Suprapubic skin (tissue), 4 donors: ENCODE results near the gene ARPIN. TPM values are rescaled to one million over a fixed set of nuclear protein-coding genes. Genes with fewer than 3 reads are reported as not detected.

ENCODE experiments used
- DNase-seq, 2 donors: peaks; one replicate each; pipeline ENCODE4 v3.0.0-alpha.2; 2019; ENCODE audit warnings: low spot score in 2 of 2
- H3K27ac ChIP-seq: fragments of 200-600 bp; sonication (generic); one replicate; pipeline ENCODE4 v1.5.1; 2019
- H3K27me3 ChIP-seq: fragments of 200-600 bp; sonication (generic); one replicate; pipeline ENCODE4 v1.5.1; 2019
- H3K36me3 ChIP-seq: fragments of 200-600 bp; sonication (generic); one replicate; pipeline ENCODE4 v1.5.1; 2019
- H3K4me1 ChIP-seq: fragments of 200-600 bp; sonication (generic); one replicate; pipeline ENCODE4 v1.5.1; 2019
- H3K4me3 ChIP-seq: fragments of 200-600 bp; sonication (generic); one replicate; pipeline ENCODE4 v1.5.1; 2019; ENCODE audit warnings: mild to moderate bottlenecking
- H3K9me3 ChIP-seq: fragments of 200-600 bp; sonication (generic); one replicate; pipeline ENCODE4 v1.5.1; 2019
- EP300 ChIP-seq: sonication (generic); formaldehyde crosslinking; IDR thresholded peaks from one replicate; pipeline ENCODE4 v1.6.1; 2017; ENCODE audit warnings: antibody characterized with exemption
- POLR2A ChIP-seq, 2 donors: fragments of 450-650 bp; IDR thresholded peaks; one replicate each; pipeline ENCODE4 v1.6.1; 2017; ENCODE audit warnings: antibody characterized with exemption in 2 of 2, mild to moderate bottlenecking in 2 of 2, moderate library complexity in 2 of 2
- POLR2AphosphoS5 ChIP-seq, 3 donors: sonication (generic); formaldehyde crosslinking; IDR thresholded peaks; one replicate each; pipeline ENCODE4 v1.6.1; 2017; ENCODE audit warnings: antibody characterized with exemption in 3 of 3
- WGBS: methylation state at CpG from one replicate; pipeline ENCODE4 v1.1.5; 2018; 5-methylcytosine and 5-hydroxymethylcytosine counted together
- total RNA-seq, 4 donors: library from RNA; depleted of rRNA; stranded (reverse); fragments of >200 nt; gene quantifications; one replicate each; pipeline ENCODE4 v1.1.0, GENCODE V29; 2016
- TF ChIP-seq, protein P1 (sequence below), 2 donors: fragments of 200-600 bp in 1 of 2; fragments of 450-650 bp in 1 of 2; sonication (generic) in 1 of 2; IDR thresholded peaks; one replicate each; pipeline ENCODE4 v1.5.1; 2016 to 2019; ENCODE audit warnings: antibody characterized with exemption in 2 of 2, mild to moderate bottlenecking in 1 of 2, moderate library complexity in 1 of 2

ARPIN gene
- total RNA-seq, 4 donors from 2014 or later: 12.0 to 24.8 (median 16.6) TPM

DNA sequence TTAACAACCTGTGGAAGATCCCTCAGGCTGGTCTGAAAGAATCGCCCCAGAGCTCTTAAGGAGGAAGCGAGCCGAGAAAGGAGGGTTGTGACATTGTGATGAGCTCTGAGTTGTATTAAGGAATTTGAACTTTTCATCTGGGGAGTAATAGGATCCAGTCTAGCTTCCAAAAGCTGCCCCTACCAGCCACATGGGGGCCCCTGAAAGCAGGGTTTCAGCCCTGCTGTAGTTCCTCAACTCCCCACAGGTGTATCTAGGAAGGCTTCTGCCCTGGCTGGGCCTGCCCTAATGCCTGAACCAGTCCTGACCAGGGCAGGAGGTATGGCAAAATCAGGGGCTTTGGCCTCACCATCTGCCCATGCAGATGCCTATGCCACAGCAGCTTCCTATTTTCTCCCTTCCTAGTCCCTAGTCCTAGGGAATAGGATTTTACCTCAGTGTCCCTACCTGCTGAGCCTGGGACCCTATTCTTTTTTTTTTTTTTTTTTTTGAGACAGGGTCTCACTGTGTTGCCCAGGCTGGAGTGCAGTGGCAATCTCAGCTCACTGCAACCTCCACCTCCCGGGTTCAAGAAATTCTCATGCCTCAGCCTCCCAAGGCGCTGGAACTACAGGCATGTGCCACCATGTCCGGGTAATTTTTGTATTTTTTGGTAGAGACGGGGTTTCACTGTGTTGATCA, 14.0 kb downstream of the ARPIN start:
- Histone ChIP-seq H3K4me3 (no peak overlapping the region), H3K27me3 (no peaks in the 10 kb centered on the region), H3K9me3 (no peaks in the 10 kb centered on the region), H3K4me1 (peaks cover 3% of the 10 kb centered on the region), H3K27ac (no peak overlapping the region), H3K36me3 (peaks cover 35% of the 10 kb centered on the region)
- 84% methylated on average over 7 of the region's 7 CpGs for WGBS
- DNase-seq: no peak
- TF ChIP-seq EP300 (no peak), POLR2AphosphoS5 (IDR thresholded peaks at IDR 0.05) (no peak), POLR2A (IDR thresholded peaks at IDR 0.05) (no peak)
- TF ChIP-seq, protein P1, sequence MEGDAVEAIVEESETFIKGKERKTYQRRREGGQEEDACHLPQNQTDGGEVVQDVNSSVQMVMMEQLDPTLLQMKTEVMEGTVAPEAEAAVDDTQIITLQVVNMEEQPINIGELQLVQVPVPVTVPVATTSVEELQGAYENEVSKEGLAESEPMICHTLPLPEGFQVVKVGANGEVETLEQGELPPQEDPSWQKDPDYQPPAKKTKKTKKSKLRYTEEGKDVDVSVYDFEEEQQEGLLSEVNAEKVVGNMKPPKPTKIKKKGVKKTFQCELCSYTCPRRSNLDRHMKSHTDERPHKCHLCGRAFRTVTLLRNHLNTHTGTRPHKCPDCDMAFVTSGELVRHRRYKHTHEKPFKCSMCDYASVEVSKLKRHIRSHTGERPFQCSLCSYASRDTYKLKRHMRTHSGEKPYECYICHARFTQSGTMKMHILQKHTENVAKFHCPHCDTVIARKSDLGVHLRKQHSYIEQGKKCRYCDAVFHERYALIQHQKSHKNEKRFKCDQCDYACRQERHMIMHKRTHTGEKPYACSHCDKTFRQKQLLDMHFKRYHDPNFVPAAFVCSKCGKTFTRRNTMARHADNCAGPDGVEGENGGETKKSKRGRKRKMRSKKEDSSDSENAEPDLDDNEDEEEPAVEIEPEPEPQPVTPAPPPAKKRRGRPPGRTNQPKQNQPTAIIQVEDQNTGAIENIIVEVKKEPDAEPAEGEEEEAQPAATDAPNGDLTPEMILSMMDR (IDR thresholded peaks at IDR 0.05): peak; percentile 63 to 67

DNA sequence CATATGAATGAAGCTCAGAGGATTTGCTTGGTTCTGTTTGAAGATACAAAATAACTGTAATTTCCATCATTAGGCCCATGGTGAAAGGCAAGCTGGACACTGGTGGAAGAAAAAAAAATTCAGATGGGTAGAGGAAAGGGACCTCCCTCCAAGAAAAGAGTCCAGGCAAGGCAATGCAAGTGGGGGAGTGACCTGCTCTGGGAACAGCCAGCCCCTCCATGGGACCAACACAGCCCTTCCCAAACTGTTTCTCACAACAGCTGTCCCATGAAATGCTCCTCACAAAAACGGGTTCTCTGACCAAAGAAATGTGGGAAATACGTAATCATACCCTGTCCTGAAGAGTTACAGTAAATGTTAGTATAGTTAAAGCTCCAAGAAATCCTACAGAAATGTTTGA, 14.6 kb downstream of the ARPIN start:
- Histone ChIP-seq H3K36me3 (peaks cover 28% of the 10 kb centered on the region), H3K9me3 (no peaks in the 10 kb centered on the region), H3K4me1 (peaks cover 7% of the 10 kb centered on the region), H3K27ac (no peak overlapping the region), H3K4me3 (no peak overlapping the region), H3K27me3 (no peaks in the 10 kb centered on the region)
- 76% methylated on average over 2 of the region's 2 CpGs for WGBS
- no peak for DNase-seq
- TF ChIP-seq POLR2A (IDR thresholded peaks at IDR 0.05) (no peak), EP300 (no peak), POLR2AphosphoS5 (IDR thresholded peaks at IDR 0.05) (no peak)
- TF ChIP-seq, protein P1 (IDR thresholded peaks at IDR 0.05): no peak

DNA sequence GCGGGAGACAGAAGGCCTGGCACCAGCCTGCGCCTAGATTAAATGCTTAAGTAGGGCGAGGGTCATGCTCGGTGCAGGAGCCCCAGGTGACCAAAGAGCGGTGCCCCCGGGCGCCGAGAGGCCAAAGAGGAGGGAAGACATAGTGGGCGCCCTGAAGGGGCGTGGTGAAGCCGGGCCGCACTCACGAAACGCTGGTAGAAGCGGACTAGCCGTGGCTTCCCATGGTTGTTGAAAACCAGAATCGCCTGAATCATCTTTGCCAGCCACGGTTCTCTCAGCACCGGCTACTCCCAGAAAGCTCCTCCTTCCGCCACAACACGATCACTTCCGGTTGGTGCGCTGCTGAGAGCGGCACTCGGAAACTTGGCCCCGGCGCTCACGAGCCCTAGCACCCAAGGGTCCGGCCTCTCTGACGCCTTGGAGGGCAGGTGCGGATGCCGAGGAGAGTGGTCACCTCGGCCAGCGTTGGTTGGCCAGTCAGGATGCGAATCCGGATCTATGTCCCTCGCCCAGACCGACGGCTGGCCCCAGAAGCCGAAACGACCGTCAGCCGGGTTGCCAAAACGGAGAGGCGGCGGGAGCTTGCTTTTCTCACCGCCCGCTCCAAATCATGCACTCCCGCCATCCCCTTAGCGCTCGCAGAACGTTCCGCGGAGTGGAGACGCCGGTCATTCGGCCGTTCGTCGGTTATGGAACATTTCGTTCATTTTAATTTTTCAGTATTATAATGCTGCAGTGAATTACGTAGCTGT, 18.9 kb downstream of the ARPIN start, which contains the start of gene AP3S2:
Gene AP3S2 (minus strand): TSS at position 299 of the 752 bp plus-strand sequence. CDS start 45 bp downstream, at position 254.
- H3K27ac ChIP-seq: peak within 1 kb of the TSS; percentile 95
- H3K4me1 ChIP-seq: peaks cover 20% of the 10 kb centered on the region
- under 1% methylated on average over 49 of the region's 62 CpGs for WGBS
- H3K36me3 ChIP-seq: peaks cover 2% of the 10 kb centered on the region
- peak within 1 kb of the TSS; percentile 91 for H3K4me3 ChIP-seq
- no peaks in the 10 kb centered on the region for H3K9me3 ChIP-seq
- H3K27me3 ChIP-seq: no peaks in the 10 kb centered on the region
- TF ChIP-seq POLR2A (IDR thresholded peaks at IDR 0.05) (no peak), POLR2AphosphoS5 (IDR thresholded peaks at IDR 0.05) (peak in 2 of 3 donors; percentile 21 to 91), EP300 (no peak)
- TF ChIP-seq, protein P1 (IDR thresholded peaks at IDR 0.05): no peak
- peak; percentile 94 to 96 for DNase-seq

DNA sequence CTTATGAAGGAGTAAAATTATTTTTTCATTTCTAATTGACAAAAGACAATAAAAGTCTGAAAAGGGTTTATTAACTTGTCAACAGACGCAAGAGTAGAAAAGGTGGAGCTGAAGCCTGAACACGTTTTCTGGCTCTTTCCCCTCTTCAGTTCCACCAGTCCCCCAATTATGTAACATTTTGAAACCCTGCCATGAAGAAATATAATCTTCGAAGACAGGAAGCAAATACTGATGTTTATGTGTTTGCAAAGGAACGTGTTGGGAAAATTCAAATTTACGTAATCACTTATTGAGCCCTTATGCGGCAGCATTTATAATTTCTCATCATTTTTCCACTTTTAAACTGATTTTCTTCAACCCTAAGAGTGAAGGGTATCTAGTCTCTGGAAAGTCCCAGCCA, 19.7 kb downstream of the ARPIN start:
- no peaks in the 10 kb centered on the region for H3K9me3 ChIP-seq
- TF ChIP-seq POLR2A (IDR thresholded peaks at IDR 0.05): no peak
- TF ChIP-seq, protein P1 (IDR thresholded peaks at IDR 0.05): no peak
- no peak for TF ChIP-seq EP300
- no peak for TF ChIP-seq POLR2AphosphoS5 (IDR thresholded peaks at IDR 0.05)
- 8% methylated on average over 6 of the region's 6 CpGs for WGBS
- peak overlapping the region; percentile 95 for H3K27ac ChIP-seq
- H3K4me3 ChIP-seq: peak overlapping the region; percentile 91
- no peak for DNase-seq
- H3K36me3 ChIP-seq: peaks cover 11% of the 10 kb centered on the region
- H3K4me1 ChIP-seq: peaks cover 20% of the 10 kb centered on the region
- no peaks in the 10 kb centered on the region for H3K27me3 ChIP-seq

DNA sequence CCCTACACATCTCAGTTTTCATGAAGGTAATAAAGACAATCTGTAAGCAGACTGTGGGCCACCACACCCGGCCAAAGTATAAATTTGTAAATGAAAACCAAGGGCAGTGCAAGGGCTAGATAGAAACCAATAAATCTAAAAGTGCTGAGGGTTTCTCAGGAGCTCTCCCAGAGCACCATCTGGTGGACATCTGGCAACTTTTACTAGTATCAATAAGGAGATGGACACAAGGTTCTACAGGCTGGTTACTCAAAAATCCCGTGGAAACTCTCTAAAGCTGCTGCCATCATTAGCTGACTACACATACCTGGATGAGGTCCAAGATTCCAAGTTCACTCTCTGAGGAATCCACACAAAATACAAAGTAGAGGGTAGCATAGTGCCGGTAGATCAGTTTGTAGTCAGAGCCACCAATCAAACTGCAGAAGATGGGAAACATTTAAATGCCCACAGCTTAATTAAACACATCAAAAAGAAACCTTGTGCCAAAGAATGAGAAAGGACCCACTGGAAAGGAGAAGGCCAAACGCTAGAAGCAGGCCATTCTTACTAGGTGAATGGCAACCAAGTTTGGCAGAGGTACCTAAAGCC, 24.4 kb downstream of the ARPIN start:
- H3K27ac ChIP-seq: no peak overlapping the region
- peaks cover 49% of the 10 kb centered on the region for H3K36me3 ChIP-seq
- DNase-seq: no peak
- H3K9me3 ChIP-seq: no peaks in the 10 kb centered on the region
- 53% methylated on average over 4 of the region's 4 CpGs for WGBS
- H3K4me1 ChIP-seq: peaks cover 15% of the 10 kb centered on the region
- no peak overlapping the region for H3K4me3 ChIP-seq
- TF ChIP-seq, protein P1 (IDR thresholded peaks at IDR 0.05): no peak
- TF ChIP-seq POLR2A (IDR thresholded peaks at IDR 0.05): no peak
- TF ChIP-seq POLR2AphosphoS5 (IDR thresholded peaks at IDR 0.05): no peak
- TF ChIP-seq EP300: no peak
- H3K27me3 ChIP-seq: no peaks in the 10 kb centered on the region
